ENCODE data around the gene UBE2B. TPM values are rescaled to one million over a fixed set of nuclear protein-coding genes. Genes with fewer than 3 reads are reported as not detected.
"Not testable (repeated sequence)": the region's sequence is repeated elsewhere in the genome, so short reads cannot be mapped to it uniquely, and the experiment has no call there.

The UBE2B gene
- total RNA-seq, 1 donor from 2014 or later, result 50.5 TPM

DNA sequence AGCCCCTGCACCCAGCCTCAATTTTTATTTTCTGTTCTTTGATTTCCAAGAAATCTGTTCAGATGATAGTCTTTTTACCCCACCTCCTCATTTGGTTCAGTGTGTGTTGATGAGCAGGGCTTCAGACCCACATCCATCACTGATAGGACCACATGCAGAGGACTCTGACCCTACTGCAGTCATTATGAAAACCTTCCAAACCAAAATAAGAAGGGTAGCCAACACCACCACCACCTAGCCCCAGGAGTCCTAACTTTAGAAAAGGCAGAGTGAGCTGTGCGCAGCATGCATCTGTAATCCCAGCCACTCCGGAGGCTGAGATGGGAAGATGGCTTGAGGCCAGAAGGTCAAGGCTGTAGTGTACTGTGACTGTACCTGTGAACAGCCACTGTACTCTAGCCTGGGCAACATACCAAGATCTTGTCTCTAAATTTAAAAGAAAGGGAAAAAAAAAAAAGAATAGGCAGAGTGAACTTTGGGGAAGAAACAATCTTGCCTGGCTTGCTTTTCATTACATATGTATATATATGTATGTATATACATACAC, 27.3 kb downstream of the UBE2B start:
- no peak for DNase-seq (ENCODE audit: low read depth)

DNA sequence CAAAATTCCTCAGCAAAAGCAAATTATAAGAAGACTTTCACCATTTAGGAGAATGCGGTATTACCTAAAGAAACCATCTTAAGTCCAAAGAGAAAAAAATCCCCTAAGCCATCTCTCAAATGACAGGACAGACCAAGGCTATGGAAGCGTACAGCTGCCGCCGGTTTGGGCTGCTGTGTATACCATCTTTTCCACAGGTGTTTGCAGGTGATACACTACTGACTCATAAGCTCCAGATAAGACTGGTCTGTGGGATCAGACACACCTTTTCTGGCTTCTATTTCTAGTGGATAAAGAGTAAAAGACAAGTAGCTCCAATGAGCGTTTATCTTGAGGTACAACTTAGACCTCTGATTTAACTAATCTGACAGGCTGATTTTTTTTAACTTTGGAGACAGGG, 32.6 kb downstream of the UBE2B start:
- DNase-seq (ENCODE audit: low read depth), result no peak

DNA sequence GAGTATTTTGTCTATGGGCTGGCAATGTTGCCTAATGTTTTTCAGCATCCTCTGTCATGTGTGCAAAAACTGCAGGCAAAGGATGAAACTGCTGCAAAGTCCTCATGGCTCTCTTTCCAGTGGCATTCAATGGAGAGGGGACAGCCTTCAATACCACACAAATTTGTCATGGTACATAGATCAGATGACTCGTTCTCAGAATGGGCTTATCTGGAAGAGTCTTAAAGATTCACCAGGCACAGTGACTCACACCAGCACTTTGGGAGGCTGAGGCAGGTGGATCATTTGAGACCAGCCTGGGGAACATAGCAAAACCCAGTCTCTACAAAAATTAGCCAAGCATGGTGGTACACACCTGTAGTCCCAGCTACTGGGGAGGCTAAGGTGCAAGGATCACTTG, 35.0 kb downstream of the UBE2B start:
- peak; percentile 31 for DNase-seq (ENCODE audit: low read depth)

- no peak for DNase-seq (ENCODE audit: low read depth)
These were observed 38.0 kb downstream of the UBE2B start for GRCh38 chr5:134409321-134409720.

- no peak for DNase-seq (ENCODE audit: low read depth)
These were observed 39.5 kb downstream of the UBE2B start for GRCh38 chr5:134410822-134411221.

- no peak for DNase-seq (ENCODE audit: low read depth)
These were observed 39.8 kb downstream of the UBE2B start for GRCh38 chr5:134411228-134411545.

- DNase-seq (ENCODE audit: low read depth), result peak; percentile 55
These were observed 40.3 kb downstream of the UBE2B start, which contains the start of gene CDKN2AIPNL for GRCh38 chr5:134411546-134412266. Gene CDKN2AIPNL, minus strand, starts transcription at chr5:134411881. Its CDS starts 27 bp downstream, at chr5:134411854.

DNA sequence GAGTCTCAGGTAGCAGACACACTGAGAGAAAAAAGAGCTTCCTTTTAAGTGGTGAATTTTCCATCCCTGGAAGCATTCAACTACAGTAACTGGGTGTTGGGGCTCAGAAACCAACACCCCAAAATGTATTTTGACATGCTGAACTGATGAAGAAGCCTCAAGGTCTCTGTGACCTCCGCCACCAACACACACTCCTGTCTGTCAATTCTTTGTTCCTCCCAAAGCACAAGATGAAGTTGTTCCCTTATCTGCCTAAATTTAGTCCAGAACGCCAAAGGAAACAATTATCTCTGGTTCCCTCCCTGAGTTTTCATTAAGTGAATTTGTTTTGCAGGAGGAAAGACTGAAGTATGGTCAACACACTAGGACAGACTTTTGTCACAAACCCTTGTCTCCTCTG, 41.7 kb downstream of the UBE2B start:
- no peak for DNase-seq (ENCODE audit: low read depth)

DNA sequence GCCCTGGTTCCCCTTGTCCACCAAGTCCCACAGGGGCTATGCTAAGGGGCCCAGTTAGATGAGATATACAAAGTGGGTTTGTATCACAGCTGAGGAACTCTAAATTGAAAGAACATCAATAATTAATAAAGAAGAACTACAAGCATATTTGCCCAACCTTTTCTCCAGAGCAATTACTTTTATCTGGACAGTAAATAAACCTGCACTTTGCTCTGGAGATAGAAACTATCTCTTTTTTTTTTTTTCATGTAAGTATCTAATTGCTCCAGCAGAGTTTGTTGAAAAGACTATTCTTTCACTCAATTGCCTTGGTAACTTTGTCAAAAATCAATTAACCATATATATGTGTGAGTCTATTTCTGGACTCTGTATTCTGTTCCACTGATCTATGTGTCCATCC, 46.3 kb downstream of the UBE2B start:
- no peak for DNase-seq (ENCODE audit: low read depth)

GRCh38 chr5:134418958-134419357, 47.6 kb downstream of the UBE2B start:
- DNase-seq (ENCODE audit: low read depth), result no peak

GRCh38 chr5:134420343-134420742, 49.0 kb downstream of the UBE2B start:
- DNase-seq (ENCODE audit: low read depth), result no peak

DNA sequence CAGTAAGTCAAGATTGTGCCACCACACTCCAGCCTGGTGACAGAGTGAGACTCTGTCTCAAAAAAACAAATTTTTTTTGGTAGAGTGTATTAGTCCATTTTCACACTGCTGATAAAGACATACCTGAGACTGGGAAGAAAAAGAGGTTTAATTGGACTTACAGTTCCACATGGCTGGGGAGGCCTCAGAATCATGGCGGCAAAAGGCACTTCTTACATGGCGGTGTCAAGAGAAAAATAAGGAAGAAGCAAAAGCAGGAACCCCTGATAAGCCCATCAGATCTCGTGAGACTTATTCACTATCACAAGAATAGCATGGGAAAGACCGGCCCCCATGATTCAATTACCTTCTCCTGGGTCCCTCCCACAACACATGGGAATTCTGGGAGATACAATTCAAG, 49.7 kb downstream of the UBE2B start:
- not testable (repeated sequence) for DNase-seq (ENCODE audit: low read depth)

GRCh38 chr5:134422791-134423365, 51.5 kb downstream of the UBE2B start:
- DNase-seq (ENCODE audit: low read depth), result no peak

DNA sequence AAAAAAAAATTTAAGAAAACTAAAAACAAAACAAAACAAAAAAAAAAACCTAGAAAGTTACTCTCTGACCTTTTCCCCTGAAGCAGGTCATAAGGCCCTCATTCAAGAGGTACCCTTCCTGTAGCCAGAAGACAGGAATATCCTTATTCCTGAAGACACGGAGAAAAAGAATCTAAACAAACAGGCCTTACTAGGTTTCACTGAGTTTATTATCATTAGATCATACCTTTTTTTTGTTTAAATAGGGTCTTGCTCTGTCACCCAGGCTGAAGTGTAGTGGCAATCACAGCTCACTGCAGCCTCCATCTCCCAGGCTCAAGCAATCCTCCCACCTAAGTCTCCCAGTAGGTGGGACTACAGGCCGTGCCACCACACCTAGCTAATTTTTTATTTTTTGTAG, 52.0 kb downstream of the UBE2B start:
- no peak for DNase-seq (ENCODE audit: low read depth)

DNA sequence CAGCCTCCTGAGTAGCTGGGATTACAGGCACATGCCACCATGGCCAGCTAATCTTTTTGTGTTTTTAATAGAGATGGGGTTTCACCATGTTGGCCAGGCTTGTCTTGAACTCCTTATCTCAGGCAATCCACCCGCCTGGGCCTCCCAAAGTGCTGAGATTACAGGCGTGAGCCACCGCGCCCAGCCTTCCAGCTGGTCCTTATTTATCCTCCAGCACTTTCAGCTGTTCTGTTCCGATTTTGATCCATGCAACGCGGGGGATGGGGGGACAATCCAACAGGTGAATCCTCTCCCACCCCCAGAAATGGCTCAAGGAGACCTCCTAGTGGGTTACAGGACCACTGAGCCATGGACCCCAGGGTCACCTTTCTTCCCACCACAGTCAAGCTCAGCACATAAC, 55.0 kb downstream of the UBE2B start:
- no peak for DNase-seq (ENCODE audit: low read depth)

- peak; percentile 45 for DNase-seq (ENCODE audit: low read depth)
These were observed 56.2 kb downstream of the UBE2B start for GRCh38 chr5:134427540-134428041.

DNA sequence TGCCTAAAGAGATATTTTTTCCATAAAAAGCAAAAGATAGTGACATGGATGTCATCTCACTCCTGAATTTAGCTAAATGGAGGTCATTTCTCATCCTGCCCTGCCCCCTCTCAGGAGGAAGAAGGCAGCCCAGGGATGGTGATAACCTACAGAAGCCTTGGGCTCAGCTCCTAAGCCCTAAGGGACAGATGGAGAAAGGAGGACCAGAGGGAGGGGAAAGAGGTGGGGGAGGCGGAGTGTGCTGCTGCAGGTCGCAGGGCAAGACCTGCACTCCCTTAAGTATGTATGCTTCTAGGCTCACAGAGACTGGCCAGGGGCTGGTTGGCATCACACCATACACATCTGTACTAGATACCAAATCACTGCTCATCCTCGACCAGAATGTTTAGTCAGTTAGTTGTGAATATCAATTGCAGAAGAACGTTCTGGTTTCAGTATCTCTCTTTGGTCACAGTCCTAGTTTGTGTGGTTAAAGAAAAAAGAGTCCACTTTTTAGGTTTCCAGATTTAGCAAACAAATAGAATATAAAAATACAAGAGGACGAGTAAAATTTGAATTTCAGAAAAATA, 58.7 kb downstream of the UBE2B start:
- no peak for DNase-seq (ENCODE audit: low read depth)

- DNase-seq (ENCODE audit: low read depth), result no peak
These were observed 60.8 kb downstream of the UBE2B start for GRCh38 chr5:134432174-134432573.

DNA sequence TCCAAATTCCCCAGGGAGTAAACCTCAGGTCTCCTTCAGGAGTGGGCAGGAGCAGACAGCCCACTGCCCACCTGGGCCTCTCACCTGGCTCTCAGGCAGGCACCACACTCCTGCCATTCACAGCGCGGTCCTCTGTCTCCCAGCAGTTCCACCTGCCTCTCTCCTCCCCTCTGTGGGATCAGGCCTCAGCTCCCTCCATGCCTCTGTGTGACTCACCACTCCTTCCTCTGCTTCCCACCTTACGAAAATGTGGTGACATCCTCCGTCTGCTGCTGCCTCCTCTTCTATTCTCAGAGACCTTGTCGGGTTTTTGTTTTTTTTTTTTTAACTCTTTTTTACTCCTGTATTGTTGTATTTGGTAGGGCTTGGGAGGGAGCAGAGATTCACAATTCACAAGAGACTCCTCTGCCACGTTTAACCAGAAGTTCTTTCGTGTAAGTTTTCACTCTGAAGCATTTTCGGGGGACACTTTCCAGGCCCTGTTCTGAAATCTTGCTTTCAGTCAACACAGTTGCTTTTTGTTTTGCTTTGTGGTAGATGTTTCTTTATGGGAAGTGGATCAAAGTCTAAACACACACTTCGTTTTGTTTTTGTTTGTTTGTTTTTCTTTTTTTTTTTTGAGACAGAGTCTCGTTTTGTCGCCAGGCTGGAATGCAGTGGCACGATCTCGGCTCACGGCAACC, 61.4 kb downstream of the UBE2B start:
- DNase-seq (ENCODE audit: low read depth), result no peak

DNA sequence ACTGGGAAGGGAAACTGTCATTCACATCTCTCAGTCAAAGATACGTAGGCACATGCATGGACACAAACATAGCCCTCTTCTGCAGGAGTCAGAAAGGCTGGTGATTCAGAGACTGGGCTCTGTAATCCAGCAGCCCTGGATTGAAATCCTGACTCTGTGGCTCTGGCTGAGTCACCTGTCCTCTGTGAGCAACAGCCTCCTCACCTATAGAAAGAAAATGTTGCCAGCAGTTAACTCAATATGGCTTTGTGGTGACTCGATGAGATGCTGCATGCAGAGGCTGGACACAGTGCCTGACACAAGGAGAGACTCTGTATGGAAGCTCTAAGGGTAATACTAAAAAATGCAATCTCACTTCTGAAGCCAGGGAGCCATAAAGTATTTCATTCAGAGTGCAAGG, 64.2 kb downstream of the UBE2B start:
- peak; percentile 76 for DNase-seq (ENCODE audit: low read depth)

DNA sequence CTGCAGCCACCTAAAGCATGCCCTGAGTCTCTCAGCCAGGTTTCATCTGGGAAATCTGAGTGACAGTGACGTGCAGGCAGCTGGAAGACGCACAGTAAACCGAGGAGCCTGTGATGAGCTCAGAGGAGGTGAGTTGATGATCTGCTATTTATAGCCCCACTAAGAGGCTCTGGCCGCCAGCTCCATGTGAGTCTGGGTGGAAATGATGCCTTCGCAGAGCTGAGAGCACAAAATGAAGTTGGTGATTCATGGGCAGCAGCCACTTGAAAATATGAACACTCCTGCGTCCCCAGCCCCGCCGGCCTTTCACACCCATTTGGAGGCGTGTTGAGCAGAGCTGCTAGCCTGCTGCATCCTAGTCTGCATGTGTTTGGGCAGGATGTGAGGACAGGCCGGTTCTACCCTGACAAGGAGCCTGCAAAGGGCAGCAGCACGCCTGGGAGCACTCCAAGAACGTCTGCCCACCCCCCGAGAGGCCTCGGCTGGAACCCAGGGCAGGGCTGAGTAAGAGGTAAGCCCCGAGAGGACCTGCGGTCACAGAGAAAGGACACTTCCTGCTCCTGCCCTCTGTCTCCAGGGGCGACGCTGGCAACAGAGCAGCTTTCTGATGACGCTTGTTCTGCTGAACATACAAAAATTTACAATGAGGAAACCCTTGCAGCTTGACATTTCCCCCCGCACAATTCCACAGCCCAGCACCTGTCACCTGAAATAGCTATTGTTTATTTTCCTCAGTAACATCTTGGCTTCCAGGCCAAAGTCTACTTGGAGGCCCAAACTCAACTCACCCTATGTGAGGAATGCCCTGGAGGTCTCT, 65.4 kb downstream of the UBE2B start:
- peak; percentile 92 for DNase-seq (ENCODE audit: low read depth)

All from renal cortical epithelial cell (primary cell).